ENCODE results near the gene RTP2. TPM values are rescaled to one million over a fixed set of nuclear protein-coding genes. Genes with fewer than 3 reads are reported as not detected.

RTP2 gene
- total and polyA plus RNA-seq, 2 experiments from 2014 or later: not detected

GRCh38 chr3:187717572-187717971 lies 15.2 kb upstream of the RTP2 start:
- no peak overlapping the region for H3K4me3 ChIP-seq
- 52% methylated on average over 1 of the region's 1 CpG for WGBS (ENCODE audit: low lambda C conversion rate, missing lambda C conversion rate)
- H3K36me3 ChIP-seq (replicated peaks; ENCODE audit: insufficient read depth, low read depth): no peaks in the 10 kb centered on the region
- no peaks in the 10 kb centered on the region for H3K9me3 ChIP-seq (ENCODE audit: low read depth)
- no peaks in the 10 kb centered on the region for H3K79me2 ChIP-seq
- no peak for DNase-seq (ENCODE audit: low spot score)
- H4K20me1 ChIP-seq (ENCODE audit: insufficient read depth, poor library complexity, severe bottlenecking): peaks cover 3% of the 10 kb centered on the region
- TF ChIP-seq CTCF (IDR thresholded peaks at IDR 0.05; ENCODE audit: poor library complexity): no peak
- no peak for TF ChIP-seq EZH2phosphoT487 (IDR thresholded peaks at IDR 0.05; ENCODE audit: low read depth, severe bottlenecking, unreplicated experiment)
- TF ChIP-seq EZH2 (IDR thresholded peaks at IDR 0.05; ENCODE audit: borderline replicate concordance): no peak
- no peaks in the 10 kb centered on the region for H3K9me2 ChIP-seq (replicated peaks; ENCODE audit: insufficient read depth)
- H3K27ac ChIP-seq: no peak overlapping the region
- no peaks in the 10 kb centered on the region for H3K27me3 ChIP-seq
- peaks cover 11% of the 10 kb centered on the region for H3K4me1 ChIP-seq (ENCODE audit: insufficient read depth)
- no peak overlapping the region for H2AFZ ChIP-seq
- no peak overlapping the region for H3K4me2 ChIP-seq

DNA sequence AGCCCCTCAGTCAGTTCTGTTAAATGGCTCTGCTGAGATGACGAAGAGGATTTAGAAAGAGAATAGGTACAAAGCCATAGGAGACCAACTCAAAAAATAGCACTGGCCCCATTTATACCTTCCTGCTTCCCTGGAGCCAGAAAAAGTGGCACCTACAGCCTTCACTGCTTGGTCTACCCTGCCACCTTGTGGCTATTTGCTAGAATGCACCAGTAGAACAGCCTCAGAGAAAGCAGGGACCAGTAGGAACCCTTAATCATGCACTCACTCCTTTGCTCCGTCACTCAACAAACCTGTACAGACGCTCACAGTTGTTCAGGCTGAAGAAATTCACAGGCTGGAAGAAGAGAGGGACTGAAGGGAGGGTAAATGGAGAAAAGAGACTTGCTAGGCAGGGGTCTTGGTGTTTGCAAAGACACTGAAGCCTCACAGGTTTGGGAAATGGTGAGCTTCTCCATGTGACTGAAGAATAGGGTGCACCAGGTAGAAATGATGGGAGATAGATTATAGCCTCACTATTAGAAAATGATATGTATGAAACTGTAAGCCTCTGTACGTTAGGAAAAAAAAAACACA lies 12.1 kb upstream of the RTP2 start:
- H3K36me3 ChIP-seq (replicated peaks; ENCODE audit: insufficient read depth, low read depth): no peaks in the 10 kb centered on the region
- H3K9me3 ChIP-seq (ENCODE audit: low read depth): no peaks in the 10 kb centered on the region
- no peak overlapping the region for H3K27ac ChIP-seq
- no peaks in the 10 kb centered on the region for H3K27me3 ChIP-seq
- no peaks in the 10 kb centered on the region for H4K20me1 ChIP-seq (ENCODE audit: insufficient read depth, poor library complexity, severe bottlenecking)
- TF ChIP-seq CTCF (IDR thresholded peaks at IDR 0.05; ENCODE audit: poor library complexity) (peak; percentile 90), EZH2 (IDR thresholded peaks at IDR 0.05; ENCODE audit: borderline replicate concordance) (no peak)
- H3K79me2 ChIP-seq: no peaks in the 10 kb centered on the region
- H3K4me2 ChIP-seq: no peak overlapping the region
- peak; percentile 84 for DNase-seq (ENCODE audit: low spot score)
- WGBS (ENCODE audit: low lambda C conversion rate, missing lambda C conversion rate): 21% methylated on average over 4 of the region's 4 CpGs
- H3K4me3 ChIP-seq: no peak overlapping the region
- H2AFZ ChIP-seq: no peak overlapping the region
- H3K4me1 ChIP-seq (ENCODE audit: insufficient read depth): peaks cover 1% of the 10 kb centered on the region
- no peaks in the 10 kb centered on the region for H3K9me2 ChIP-seq (replicated peaks; ENCODE audit: insufficient read depth)

GRCh38 chr3:187713504-187713903 lies 11.1 kb upstream of the RTP2 start:
- H3K4me3 ChIP-seq: no peak overlapping the region
- DNase-seq (ENCODE audit: low spot score): no peak
- no peaks in the 10 kb centered on the region for H3K36me3 ChIP-seq (replicated peaks; ENCODE audit: insufficient read depth, low read depth)
- no peaks in the 10 kb centered on the region for H3K9me2 ChIP-seq (replicated peaks; ENCODE audit: insufficient read depth)
- H3K79me2 ChIP-seq: no peaks in the 10 kb centered on the region
- no peaks in the 10 kb centered on the region for H4K20me1 ChIP-seq (ENCODE audit: insufficient read depth, poor library complexity, severe bottlenecking)
- no peak overlapping the region for H2AFZ ChIP-seq
- H3K27ac ChIP-seq: no peak overlapping the region
- TF ChIP-seq EZH2 (IDR thresholded peaks at IDR 0.05; ENCODE audit: borderline replicate concordance) (no peak), CTCF (IDR thresholded peaks at IDR 0.05; ENCODE audit: poor library complexity) (no peak), EZH2phosphoT487 (IDR thresholded peaks at IDR 0.05; ENCODE audit: low read depth, severe bottlenecking, unreplicated experiment) (no peak)
- no peaks in the 10 kb centered on the region for H3K27me3 ChIP-seq
- H3K4me2 ChIP-seq: no peak overlapping the region
- 93% methylated on average over 2 of the region's 2 CpGs for WGBS (ENCODE audit: low lambda C conversion rate, missing lambda C conversion rate)
- no peaks in the 10 kb centered on the region for H3K9me3 ChIP-seq (ENCODE audit: low read depth)
- peaks cover under 1% of the 10 kb centered on the region for H3K4me1 ChIP-seq (ENCODE audit: insufficient read depth)

- no peak for TF ChIP-seq EZH2 (IDR thresholded peaks at IDR 0.05; ENCODE audit: borderline replicate concordance)
- no peak for TF ChIP-seq EZH2phosphoT487 (IDR thresholded peaks at IDR 0.05; ENCODE audit: low read depth, severe bottlenecking, unreplicated experiment)
- no peak for TF ChIP-seq CTCF (IDR thresholded peaks at IDR 0.05; ENCODE audit: poor library complexity)
- Histone ChIP-seq H3K79me2 (no peaks in the 10 kb centered on the region), H3K4me3 (no peak overlapping the region), H3K27me3 (no peaks in the 10 kb centered on the region), H3K4me1 (ENCODE audit: insufficient read depth) (peaks cover 4% of the 10 kb centered on the region), H4K20me1 (ENCODE audit: insufficient read depth, poor library complexity, severe bottlenecking) (no peaks in the 10 kb centered on the region), H3K4me2 (no peak overlapping the region), H3K9me3 (ENCODE audit: low read depth) (no peaks in the 10 kb centered on the region), H3K9me2 (replicated peaks; ENCODE audit: insufficient read depth) (no peaks in the 10 kb centered on the region), H3K36me3 (replicated peaks; ENCODE audit: insufficient read depth, low read depth) (no peaks in the 10 kb centered on the region), H3K27ac (no peak overlapping the region), H2AFZ (no peak overlapping the region)
- no peak for DNase-seq (ENCODE audit: low spot score)
- WGBS (ENCODE audit: low lambda C conversion rate, missing lambda C conversion rate): 67% methylated on average over 4 of the region's 4 CpGs
Measured at GRCh38 chr3:187709155-187709554, 6.8 kb upstream of the RTP2 start.

Data from hepatocyte (in vitro differentiated cells).